Effector memory CD4-positive, alpha-beta T cell (primary cell): ENCODE measurements around the gene FAT3.

Experiments
- DNase-seq, 3 donors: peaks; one replicate each; pipeline ENCODE4 v3.0.0-alpha.2; 2020
- H3K27ac ChIP-seq: 2 replicates; pipeline ENCODE4 v1.7.0; 2013; ENCODE audit warnings: mild to moderate bottlenecking, low read length, moderate library complexity; ENCODE audit not compliant: insufficient read depth, poor library complexity, severe bottlenecking
- H3K27me3 ChIP-seq: replicated peaks from 2 replicates; pipeline ENCODE4 v1.7.0; 2013; ENCODE audit warnings: mild to moderate bottlenecking, low read length; ENCODE audit not compliant: insufficient read depth, control insufficient read depth, poor library complexity, severe bottlenecking
- H3K36me3 ChIP-seq: 2 replicates; pipeline ENCODE4 v1.7.0; 2013; ENCODE audit warnings: mild to moderate bottlenecking, low read length, moderate library complexity; ENCODE audit not compliant: control insufficient read depth, insufficient read depth
- H3K4me1 ChIP-seq: 2 replicates; pipeline ENCODE4 v1.7.0; 2013; ENCODE audit warnings: low read length, mild to moderate bottlenecking; ENCODE audit not compliant: control insufficient read depth, insufficient read depth, poor library complexity, severe bottlenecking
- H3K4me3 ChIP-seq: 2 replicates; pipeline ENCODE4 v1.7.0; 2013; ENCODE audit warnings: low read length, low read depth, mild to moderate bottlenecking; ENCODE audit not compliant: insufficient read depth, poor library complexity, severe bottlenecking
- H3K9me3 ChIP-seq: 2 replicates; pipeline ENCODE4 v1.7.0; 2013; ENCODE audit warnings: mild to moderate bottlenecking, low read length, moderate library complexity; ENCODE audit not compliant: control insufficient read depth
- total RNA-seq, 3 donors: gene quantifications; one replicate each; lab custom pipeline; 2026; lab: John Stamatoyannopoulos, UW

The FAT3 gene
- 0 reads per million in 3 donors for total RNA-seq

GRCh38 chr11:92224407-92225124, at the start of gene FAT3:
FAT3 (plus strand) TSS chr11:92224818; CDS start chr11:92352113, 127,295 bp downstream.
- H3K4me3 ChIP-seq = no peak within 1 kb of the TSS

GRCh38 chr11:92179017-92179670, 45.5 kb upstream of the FAT3 start:
- DNase-seq = no peak
- Histone ChIP-seq H3K4me3 (no peak overlapping the region), H3K9me3 (no peaks in the 10 kb centered on the region), H3K27ac (no peak overlapping the region), H3K4me1 (no peaks in the 10 kb centered on the region), H3K36me3 (no peaks in the 10 kb centered on the region), H3K27me3 (no peaks in the 10 kb centered on the region)

More at GRCh38 chr11:92224407-92225124, at the start of gene FAT3:
- Histone ChIP-seq H3K4me1 (no peaks in the 10 kb centered on the region), H3K27me3 (peaks cover 11% of the 10 kb centered on the region), H3K36me3 (no peaks in the 10 kb centered on the region), H3K27ac (no peak within 1 kb of the TSS), H3K9me3 (no peaks in the 10 kb centered on the region)
- DNase-seq = no peak

- no peak overlapping the region for H3K4me3 ChIP-seq
- H3K4me1 ChIP-seq = no peaks in the 10 kb centered on the region
- H3K9me3 ChIP-seq = no peaks in the 10 kb centered on the region
- DNase-seq = no peak
- H3K36me3 ChIP-seq = no peaks in the 10 kb centered on the region
- no peaks in the 10 kb centered on the region for H3K27me3 ChIP-seq
- no peak overlapping the region for H3K27ac ChIP-seq
Measured at GRCh38 chr11:92180226-92180625, 44.4 kb upstream of the FAT3 start.

- no peak overlapping the region for H3K4me3 ChIP-seq
- no peaks in the 10 kb centered on the region for H3K9me3 ChIP-seq
- H3K36me3 ChIP-seq = no peaks in the 10 kb centered on the region
- no peaks in the 10 kb centered on the region for H3K27me3 ChIP-seq
- H3K27ac ChIP-seq = no peak overlapping the region
- DNase-seq = no peak
- no peaks in the 10 kb centered on the region for H3K4me1 ChIP-seq
Measured at GRCh38 chr11:92180664-92181251, 43.9 kb upstream of the FAT3 start.

- Histone ChIP-seq H3K9me3 (no peaks in the 10 kb centered on the region), H3K4me3 (no peak overlapping the region), H3K4me1 (no peaks in the 10 kb centered on the region), H3K27me3 (no peaks in the 10 kb centered on the region), H3K36me3 (no peaks in the 10 kb centered on the region), H3K27ac (no peak overlapping the region)
- DNase-seq = no peak
Measured at GRCh38 chr11:92190535-92191206, 33.9 kb upstream of the FAT3 start.

- H3K36me3 ChIP-seq = no peaks in the 10 kb centered on the region
- no peaks in the 10 kb centered on the region for H3K27me3 ChIP-seq
- H3K4me1 ChIP-seq = no peaks in the 10 kb centered on the region
- no peak overlapping the region for H3K27ac ChIP-seq
- no peak overlapping the region for H3K4me3 ChIP-seq
- DNase-seq = no peak
- no peaks in the 10 kb centered on the region for H3K9me3 ChIP-seq
Measured at GRCh38 chr11:92192141-92192540, 32.5 kb upstream of the FAT3 start.

GRCh38 chr11:92198268-92198667, 26.4 kb upstream of the FAT3 start:
- Histone ChIP-seq H3K27me3 (no peaks in the 10 kb centered on the region), H3K9me3 (no peaks in the 10 kb centered on the region), H3K4me1 (no peaks in the 10 kb centered on the region), H3K4me3 (no peak overlapping the region), H3K36me3 (no peaks in the 10 kb centered on the region), H3K27ac (no peak overlapping the region)
- no peak for DNase-seq

GRCh38 chr11:92199991-92200390, 24.6 kb upstream of the FAT3 start:
- Histone ChIP-seq H3K27me3 (no peaks in the 10 kb centered on the region), H3K4me3 (no peak overlapping the region), H3K4me1 (no peaks in the 10 kb centered on the region), H3K36me3 (no peaks in the 10 kb centered on the region), H3K9me3 (no peaks in the 10 kb centered on the region), H3K27ac (no peak overlapping the region)
- no peak for DNase-seq

GRCh38 chr11:92204731-92205130, 19.9 kb upstream of the FAT3 start:
- H3K36me3 ChIP-seq = no peaks in the 10 kb centered on the region
- no peaks in the 10 kb centered on the region for H3K27me3 ChIP-seq
- DNase-seq = no peak
- no peaks in the 10 kb centered on the region for H3K4me1 ChIP-seq
- H3K4me3 ChIP-seq = no peak overlapping the region
- H3K9me3 ChIP-seq = no peaks in the 10 kb centered on the region
- no peak overlapping the region for H3K27ac ChIP-seq

- no peaks in the 10 kb centered on the region for H3K9me3 ChIP-seq
- no peaks in the 10 kb centered on the region for H3K4me1 ChIP-seq
- H3K27ac ChIP-seq = no peak overlapping the region
- no peak overlapping the region for H3K4me3 ChIP-seq
- DNase-seq = no peak
- no peaks in the 10 kb centered on the region for H3K36me3 ChIP-seq
- no peaks in the 10 kb centered on the region for H3K27me3 ChIP-seq
Measured at GRCh38 chr11:92206441-92206840, 18.2 kb upstream of the FAT3 start.
